Occipital lobe (tissue), 3 donors: Measurements from ENCODE around the gene TPTE. TPM values are rescaled to one million over a fixed set of nuclear protein-coding genes. Genes with fewer than 3 reads are reported as not detected.
"Not testable (repeated sequence)": the region's sequence is repeated elsewhere in the genome, so short reads cannot be mapped to it uniquely, and the experiment has no call there.

Experiments
- DNase-seq: peaks from one replicate; lab custom pipeline; 2025; lab: John Stamatoyannopoulos, UW
- small RNA-seq: library from RNA; depleted of rRNA; stranded (forward); fragments of <200 nt; gene quantifications from one replicate; pipeline ENCODE3, GENCODE V24; 2014
- total RNA-seq: library from RNA; depleted of rRNA; stranded (reverse); fragments of >200 nt; gene quantifications from one replicate; pipeline ENCODE4 v1.2.3, GENCODE V29; 2014

The TPTE gene
- total RNA-seq, 1 donor from 2014 or later: not detected

DNA sequence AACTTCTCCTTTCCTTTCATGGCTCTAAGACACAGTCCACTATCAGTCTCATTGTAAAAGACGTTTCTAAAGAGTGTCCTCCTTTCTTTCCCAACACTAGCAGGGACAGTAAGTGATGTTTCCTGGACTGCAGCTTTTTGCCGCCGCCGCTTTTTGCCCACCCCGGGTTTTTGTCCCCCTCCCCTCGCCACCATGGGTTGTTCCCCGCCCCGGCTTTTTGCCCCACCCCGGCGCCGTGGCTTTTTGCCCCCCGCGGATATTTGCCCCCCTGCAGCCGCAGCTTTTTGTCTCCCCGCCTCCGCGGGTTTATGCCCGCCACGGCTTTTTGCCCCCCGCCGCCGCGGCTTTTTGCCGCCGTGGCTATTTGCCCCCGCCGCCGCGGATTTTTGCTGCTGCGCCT lies 95.2 kb downstream of the TPTE start:
- no peak for DNase-seq

DNA sequence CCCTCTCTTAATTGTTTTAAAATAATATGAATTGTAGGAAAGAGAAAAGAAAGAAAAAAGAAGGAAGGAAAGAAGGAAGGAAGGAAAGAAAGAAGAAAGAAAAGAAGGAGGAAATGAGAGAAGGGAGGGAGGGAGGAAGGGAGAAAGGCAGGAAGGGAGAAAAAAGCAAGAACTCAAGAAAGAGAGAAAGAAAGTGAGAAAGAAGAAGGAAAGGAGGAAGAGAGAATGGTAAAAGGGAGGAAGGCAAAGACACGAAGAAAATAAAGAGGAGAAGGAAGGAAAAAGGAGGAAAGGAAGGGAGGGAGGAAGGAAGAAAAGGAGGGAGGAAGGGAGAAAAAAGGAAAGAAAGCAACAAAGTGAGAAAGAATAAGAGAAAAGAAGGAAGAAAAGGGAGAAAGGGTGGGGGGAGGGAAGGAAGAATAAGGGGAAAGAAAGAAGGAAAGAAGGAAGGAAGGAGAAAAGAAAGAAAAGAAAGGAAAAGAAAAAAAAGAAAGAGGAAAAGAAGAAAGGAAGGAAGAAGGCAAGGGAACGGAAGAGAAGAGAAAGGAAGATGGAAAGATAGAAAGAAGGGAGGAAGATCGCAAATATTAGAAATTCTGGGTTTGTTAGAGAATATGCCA lies 95.9 kb downstream of the TPTE start:
- not testable (repeated sequence) for DNase-seq

DNA sequence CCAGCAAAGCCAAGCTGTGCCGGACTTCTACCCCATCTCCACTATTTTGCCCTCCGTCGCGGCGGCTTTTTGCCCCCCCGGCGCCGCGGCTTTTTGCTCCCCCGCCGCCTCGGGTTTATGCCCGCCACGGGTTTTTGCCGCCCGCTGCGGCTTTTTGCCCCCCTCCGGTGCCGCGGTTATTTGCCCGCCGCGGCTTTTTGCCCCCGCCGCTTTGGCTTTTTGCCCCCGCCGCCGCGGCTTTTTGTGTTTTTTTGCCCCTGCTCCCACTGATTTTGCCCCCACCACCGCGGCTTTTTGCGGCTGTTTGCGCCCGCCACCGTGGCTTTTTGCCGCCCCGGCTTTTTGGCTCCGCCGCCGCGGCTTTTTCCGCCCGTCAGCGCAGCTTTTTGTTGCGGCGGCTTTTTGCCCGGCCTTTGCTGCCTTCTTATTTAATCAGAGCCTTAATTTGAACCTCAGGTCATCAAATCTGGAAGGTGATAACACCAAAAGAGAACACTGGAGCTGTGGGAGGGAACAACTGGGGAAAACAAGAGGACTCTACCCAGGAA lies 106.0 kb downstream of the TPTE start:
- no peak for DNase-seq

DNA sequence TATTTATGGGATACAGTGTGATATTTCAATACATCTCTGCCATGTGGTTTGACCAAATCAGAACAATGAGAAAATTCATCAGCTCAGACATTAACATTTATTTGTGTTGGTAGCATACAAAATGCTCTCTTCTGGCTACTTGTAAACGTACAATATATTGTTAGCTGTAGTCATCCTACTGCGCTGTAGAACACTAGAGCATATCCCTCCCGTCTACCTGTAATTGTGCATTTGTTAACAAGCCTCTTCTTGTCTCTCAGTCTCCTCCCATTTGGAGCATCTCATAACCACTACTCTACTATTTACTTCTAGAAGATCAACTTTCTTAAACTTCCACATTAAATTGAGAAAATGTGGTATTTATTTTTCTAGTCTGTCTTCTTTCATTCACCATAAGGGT lies 107.9 kb downstream of the TPTE start:
- not testable (repeated sequence) for DNase-seq

DNA sequence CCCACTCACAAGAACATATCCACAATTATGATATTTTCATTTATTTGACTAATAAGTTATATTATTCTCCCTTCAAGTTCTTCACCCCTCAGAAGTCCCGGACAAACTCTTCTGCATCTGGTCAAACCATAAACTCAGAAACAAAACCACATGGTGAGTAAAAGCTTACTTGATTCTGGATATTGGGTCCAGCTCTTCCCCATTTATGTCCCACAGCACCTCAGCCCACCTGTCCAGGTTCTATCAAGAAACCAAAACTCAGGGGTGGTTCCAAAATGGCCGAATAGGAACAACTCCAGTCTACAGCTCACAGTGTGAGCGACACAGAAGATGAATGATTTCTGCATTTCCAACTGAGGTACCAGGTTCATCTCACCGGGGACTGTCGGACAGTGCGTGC lies 109.4 kb downstream of the TPTE start:
- DNase-seq: not testable (repeated sequence)

DNA sequence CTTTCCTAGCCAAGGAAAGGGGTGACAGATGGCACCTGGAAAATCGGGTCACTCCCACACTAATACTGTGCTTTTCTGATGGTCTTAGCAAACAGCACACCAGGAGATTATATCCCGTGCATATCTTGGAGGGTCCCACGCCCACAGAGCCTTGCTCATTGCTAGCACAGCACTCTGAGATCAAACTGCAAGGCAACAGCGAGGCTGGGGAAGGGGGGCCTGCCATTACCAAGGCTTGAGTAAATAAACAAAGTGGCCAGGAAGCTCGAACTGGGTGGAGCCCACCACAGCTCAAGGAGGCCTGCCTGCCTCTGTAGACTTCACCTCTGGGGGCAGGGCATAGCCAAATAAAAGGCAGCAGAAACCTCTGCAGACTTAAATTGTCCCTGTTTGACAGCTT lies 109.9 kb downstream of the TPTE start:
- not testable (repeated sequence) for DNase-seq

DNA sequence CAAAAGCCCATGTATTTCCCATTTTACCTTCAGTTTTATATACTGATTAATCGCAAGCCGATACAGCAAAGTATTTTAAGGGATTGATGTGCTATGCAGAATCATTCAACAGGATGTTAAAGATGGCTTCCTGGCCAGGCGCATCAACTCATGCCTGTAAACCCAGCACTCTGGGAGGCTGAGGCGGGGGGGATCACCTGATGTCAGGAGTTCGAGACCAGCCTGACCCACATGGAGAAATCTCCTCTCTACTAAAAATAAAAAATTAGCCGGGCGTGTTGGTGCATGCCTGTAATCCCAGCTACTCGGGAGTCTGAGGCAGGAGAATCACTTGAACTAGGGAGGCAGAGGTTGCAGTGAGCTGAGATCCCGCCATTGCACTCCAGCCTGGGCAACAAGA lies 116.8 kb downstream of the TPTE start:
- DNase-seq: not testable (repeated sequence)

DNA sequence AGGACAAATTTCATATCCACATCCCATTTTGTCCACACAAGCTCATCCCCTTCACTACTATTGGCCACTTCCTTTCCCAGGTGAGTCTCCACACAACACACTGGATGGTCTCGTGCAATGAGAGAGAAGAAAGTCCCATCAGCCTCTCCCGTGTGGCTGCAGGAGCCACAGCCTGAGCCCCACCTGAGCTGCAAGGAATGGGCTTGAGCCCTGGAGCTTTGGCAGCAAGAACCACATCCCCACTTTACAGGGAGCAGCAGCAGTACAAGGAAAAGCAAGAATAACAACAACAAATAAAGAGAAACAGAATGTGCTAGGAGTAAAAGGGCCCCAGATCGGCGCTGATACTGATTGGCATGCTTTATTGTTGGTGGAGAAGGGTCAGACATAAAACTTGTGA lies 117.7 kb downstream of the TPTE start:
- no peak for DNase-seq

DNA sequence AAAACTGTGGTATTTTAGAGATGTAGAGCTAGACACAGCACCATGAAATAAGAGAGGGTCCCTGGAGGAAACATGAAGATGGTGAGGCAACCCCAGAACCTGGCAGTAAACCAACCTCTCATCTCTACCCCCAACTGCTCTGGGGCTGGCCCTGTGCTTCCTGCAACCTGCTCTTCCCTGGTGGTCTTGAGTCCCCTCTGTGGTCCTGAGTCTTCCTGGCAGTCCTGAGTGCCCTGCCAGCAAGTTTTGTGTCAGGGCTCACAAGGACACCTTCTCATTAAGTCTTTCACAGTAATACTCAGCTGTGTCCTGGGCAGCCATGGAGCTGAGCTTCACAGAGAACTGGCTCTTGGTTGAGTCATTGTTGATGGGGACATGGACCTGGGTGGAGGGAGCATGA lies 118.4 kb downstream of the TPTE start:
- not testable (repeated sequence) for DNase-seq

DNA sequence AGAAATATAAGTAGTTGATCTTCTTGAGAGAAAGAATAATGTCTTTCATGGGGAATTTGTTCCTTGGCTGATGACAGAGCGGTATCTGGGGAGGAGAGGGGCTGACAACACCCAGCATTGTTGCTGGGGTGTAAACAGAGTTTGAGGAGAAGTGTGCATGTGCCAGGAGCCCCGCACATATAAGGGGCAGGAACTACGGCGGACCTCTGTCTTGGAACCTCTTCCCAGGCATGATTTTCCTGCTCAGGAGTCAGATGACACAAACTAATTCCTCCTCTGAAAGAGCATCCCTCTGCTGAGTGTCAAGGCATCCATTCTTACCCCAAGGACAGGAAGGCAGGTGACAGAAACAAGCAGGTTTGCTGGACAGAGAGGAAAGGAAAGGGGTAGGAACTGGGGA lies 119.1 kb downstream of the TPTE start:
- no peak for DNase-seq

DNA sequence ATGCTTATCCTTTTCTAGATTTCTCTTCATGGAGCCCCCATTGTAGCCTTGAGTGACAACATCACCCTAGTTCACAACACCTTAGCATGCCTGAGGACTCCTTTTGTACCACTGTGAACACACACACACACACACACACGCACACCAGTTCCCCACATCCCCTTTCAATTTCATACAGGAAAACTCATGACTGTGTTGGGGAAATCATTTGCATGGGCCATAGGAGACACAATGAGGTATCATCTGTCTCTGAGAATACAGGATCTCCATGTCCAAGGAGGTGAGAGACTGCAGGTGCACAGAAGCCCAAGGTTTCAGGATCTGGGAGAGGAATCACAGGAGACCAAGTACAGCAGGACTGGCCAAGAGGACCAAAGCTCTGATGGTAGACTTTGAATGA lies 119.7 kb downstream of the TPTE start:
- DNase-seq: no peak

DNA sequence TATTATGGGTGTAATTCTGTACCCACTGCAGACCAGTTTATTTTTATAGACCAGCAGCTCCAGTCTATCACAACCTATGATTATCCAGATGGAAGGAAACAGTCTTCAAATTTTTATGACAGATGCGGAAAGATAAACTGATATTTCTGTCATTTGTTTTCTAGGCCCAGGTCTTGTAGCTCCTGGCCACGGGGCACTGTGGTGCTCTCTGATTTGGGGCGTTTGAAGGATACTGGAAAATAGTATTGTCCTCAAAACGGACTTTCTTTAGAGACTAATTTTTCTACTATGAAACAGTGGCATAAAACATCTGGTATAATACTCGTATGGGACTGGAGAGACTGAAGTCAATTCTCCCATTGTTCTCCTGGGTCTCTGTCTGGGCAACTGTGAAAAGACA lies 124.3 kb downstream of the TPTE start:
- not testable (repeated sequence) for DNase-seq

DNA sequence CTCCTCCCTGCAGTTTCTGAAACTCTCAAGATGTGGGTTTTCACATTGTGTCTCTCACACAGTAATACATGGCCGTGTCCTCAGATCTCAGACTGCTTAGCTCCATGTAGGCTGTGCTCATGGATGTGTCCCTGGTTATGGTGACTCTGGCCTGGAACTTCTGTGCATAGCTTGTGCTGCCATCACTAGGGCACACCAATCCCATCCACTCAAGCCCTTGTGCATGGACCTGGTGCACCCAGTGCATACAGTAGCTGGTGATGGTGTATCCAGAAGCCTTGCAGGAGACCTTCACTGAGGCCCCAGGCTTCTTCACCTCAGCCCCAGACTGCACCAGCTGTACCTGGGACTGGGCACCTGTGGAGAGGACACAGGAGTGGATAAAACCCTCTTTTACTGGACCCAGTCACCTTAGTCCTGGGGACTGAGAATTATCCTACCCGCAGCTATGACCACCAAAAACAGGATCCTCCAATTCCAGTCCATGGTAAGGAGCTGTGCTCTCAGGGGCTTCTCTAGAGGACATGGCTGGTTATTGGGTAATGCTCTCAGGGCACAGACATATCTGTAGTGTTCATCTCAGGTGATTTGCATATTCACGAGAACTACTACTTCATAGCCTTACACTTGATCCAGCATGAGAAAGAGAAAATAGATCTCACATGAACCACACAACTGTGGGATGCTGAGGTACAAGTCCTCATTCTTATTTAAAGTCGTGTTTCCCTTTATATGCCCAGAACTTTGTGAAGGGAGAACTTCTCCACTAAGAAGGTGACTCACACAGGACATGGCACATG lies 128.2 kb downstream of the TPTE start:
- DNase-seq: not testable (repeated sequence)

DNA sequence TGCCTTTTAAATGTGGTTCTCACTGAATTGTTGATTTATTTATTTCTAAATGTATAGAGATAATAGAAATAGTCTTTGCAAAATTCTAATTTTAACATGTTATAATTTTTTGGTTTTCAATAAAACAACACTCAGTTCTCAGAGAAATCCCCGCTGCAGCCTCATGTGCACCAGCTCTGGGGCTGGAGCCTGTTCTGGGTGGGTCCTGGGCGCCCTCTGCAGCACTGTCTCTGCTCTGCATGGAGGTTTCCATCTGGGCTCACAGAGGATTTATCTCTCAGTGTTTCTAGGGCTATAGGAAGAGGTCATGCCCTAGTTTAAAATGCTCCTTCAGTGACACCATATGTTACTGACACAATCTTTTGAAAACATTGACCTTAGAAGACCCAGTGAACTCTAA lies 128.9 kb downstream of the TPTE start:
- not testable (repeated sequence) for DNase-seq

Small RNA genes within 50 kb of the gene (small RNA-seq; reads per million reads assigned to genes)
- not detected for gene CYCSP41
